Amniotic epithelial cell (primary cell): ENCODE measurements around the gene POTEG.
"Not testable (repeated sequence)": the region's sequence is repeated elsewhere in the genome, so short reads cannot be mapped to it uniquely, and the experiment has no call there.

ENCODE experiments used
- DNase-seq: peaks from one replicate; pipeline ENCODE4 v3.0.0-alpha.2; 2010; ENCODE audit warnings: low read depth

The POTEG gene

DNA sequence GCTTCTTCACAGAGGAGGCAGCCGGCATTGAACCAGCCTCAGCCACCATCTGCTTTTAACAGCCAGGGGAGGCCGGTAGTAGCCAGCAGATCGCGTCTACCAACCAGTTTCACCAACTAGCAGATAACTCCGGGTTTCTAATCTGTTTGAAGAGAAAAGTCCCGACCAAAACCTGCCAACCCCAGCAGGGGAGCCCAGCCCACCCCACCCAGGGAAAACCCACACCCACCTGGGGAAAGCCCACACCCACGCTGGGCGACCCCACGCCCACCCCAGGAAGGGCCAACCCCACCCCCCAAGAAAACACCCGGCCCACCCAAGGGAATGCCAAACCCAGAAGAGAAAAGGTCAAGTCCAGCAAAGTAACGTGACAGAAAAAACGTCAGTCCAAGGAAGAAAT, at the start of gene POTEG:
Gene POTEG (minus strand): TSS at position 101 of the 400 bp plus-strand sequence. CDS start 52 bp downstream, at position 49.
- DNase-seq = not testable (repeated sequence)

- DNase-seq = not testable (repeated sequence)
These were observed 48.0 kb upstream of the POTEG start for GRCh38 chr14:19482093-19482492.

- DNase-seq = not testable (repeated sequence)
These were observed 47.3 kb upstream of the POTEG start for GRCh38 chr14:19481421-19481820.

DNA sequence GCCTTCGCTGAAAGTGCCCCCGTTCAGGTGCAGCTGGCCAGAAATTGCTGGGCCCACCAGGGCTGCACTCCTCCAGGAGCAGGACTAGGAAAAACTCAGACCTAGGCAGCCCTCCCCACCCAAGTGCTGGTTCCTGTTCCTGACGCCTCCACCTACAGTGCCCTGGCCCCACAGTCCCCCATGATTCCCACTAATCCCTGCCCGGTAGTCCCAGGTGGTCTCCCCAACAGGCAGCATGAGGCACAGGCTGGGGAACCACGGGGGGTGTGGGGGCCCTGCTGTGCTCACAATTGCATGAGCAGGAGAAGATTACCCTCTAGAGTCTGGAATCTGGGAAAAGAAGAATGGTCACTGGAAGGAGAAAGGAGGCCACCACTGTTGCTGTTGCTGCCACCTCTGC, 46.4 kb upstream of the POTEG start:
- not testable (repeated sequence) for DNase-seq

GRCh38 chr14:19445761-19446160, 11.6 kb upstream of the POTEG start:
- not testable (repeated sequence) for DNase-seq

DNA sequence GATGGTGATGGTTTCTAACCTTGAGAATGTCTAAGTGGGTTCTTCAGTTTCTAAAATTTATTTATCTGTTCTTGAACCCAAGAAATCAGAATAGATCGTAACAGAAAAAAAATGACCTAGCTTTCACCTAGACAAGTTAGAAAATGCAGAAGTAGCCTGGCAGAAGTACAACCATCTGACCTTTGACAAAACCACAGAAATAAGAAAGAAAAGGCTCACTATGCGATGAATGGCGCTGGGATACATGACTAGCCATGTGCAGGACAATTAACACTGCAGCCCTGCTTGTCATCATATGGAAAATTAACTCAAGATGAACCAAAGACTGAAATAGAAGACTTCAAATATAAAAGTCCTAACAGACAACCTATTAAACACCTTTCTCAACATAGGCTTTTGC, 5.7 kb upstream of the POTEG start:
- DNase-seq = not testable (repeated sequence)

DNA sequence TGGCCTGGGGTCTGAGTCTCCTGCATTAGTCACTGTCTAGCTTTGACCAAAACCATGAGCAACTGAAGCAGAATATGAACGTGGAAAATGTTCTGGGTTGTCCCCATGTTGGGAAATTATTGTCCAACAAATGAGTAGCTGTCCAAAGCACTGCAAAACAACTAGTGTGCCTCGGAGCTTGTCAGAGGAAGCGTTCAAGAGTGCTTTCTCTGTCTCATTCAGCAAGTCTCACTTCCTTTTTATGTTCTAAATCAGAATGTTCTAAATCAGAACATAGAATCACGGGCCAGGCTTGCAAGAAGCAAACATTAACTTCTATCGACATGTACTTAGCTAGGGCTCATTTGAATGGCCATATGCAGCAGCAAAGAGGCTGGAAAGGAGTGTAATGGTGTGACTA, 5.1 kb upstream of the POTEG start:
- DNase-seq = not testable (repeated sequence)

DNA sequence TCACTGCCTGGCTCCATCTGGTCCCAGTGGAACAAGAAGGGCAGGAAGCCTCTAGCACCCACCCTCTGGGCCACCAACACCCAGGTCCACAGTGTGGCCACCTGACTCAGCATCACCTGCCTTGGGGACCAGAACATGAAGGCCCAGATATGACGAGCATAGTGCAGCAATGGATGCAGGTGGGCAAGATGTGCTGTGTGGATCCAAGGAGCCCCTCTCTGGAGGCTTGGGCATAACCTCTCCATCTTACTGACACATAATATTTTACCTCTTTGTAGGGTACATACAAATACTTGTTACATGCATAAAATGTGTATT, 2.9 kb upstream of the POTEG start:
- DNase-seq = not testable (repeated sequence)

DNA sequence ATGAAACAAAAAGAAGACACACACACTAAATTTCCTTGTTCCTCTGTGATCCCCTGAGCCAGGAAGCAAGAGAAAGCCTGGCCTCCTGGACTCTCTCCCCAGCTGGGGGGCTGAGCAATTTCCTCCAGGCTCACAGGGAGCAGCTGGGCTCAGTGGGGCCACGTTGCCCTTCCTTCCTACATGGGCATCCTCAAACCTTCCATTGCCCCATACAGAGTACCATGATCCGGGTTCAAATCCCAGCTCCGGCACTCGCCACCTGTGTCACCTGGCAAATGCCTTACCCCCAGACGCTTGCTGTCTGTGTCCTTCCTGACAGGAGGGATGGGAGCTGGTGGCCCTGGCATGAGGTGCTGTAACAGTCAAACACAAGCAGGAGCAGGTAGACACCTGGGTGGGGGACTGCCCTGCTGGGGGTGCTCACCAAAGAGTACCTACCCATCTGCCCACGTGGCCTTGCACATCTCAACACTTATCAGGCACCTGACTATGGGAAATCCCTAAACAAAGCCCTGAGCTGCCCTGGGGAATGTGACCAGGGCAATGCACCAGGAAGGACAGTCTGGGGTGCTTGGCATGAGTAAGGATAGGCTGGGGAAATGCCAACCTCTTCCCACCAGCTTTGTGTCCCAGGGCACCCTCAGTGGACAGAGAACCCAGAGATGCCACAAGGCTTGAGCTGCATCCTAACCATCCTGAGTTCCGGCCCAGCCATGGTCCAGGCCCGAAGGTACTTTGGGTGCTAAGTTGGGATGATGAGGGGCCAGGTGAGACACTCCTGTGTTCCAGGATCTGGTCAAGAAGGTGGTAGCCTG, 2.4 kb upstream of the POTEG start:
- DNase-seq = not testable (repeated sequence)

DNA sequence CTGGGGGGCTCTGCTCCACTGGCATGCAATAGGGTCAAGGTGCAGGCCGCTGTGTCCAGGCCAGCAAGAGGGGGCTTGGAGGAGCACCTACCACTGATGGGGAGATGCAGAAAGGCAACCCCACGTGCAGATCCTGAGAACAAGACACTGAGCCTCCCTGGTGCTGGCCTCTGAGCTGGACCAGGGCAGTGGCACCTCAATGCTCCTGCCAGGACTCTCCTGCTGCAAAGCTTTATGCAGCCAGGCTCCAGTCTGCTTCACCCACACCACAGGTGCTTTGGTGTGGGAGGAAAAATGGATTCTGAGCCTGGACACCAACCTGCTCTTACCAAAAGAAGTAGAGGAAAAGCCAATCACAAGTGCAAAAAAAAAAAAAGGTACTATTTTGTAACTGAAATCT, 1.7 kb upstream of the POTEG start:
- not testable (repeated sequence) for DNase-seq

- not testable (repeated sequence) for DNase-seq
These were observed 750 bp upstream of the POTEG start for GRCh38 chr14:19434891-19435290.

DNA sequence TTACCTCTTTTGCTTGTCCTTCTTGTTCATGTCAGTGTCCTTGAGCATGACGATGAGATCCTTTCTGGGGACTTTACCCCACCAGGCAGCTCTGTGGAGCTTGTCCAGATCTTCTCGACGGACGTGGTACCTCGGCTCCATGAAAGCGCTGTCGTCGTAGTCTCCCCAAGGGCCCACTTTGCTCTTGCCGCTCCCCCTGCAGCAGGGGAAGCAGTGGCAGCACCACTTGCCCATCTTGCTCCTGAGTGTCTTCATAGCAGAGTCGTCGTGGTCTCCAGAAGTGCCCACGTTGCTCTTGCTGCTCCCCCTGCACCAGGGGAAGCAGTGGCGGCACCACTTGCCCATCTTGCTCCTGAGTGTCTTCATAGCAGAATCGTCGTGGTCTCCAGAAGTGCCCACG, 376 bp downstream of the POTEG start:
- not testable (repeated sequence) for DNase-seq

DNA sequence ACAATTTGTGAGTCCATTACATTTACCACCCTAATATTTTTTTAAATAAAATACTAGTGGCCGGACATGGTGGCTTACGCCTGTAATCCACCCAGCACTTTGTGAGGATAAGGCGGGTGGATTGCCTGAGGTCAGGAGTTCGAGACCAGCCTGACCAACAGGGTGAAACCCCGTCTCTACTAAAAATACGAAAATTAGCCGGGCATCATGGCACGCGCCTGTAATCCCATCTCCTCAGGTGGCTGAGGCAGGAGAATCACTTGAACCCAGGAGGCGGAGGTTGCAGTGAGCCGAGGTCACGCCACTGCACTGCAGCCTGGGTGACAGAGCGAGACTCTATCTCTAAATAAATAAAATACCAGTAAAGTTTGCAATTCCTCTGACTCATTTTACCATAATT, 25.6 kb downstream of the POTEG start:
- not testable (repeated sequence) for DNase-seq

DNA sequence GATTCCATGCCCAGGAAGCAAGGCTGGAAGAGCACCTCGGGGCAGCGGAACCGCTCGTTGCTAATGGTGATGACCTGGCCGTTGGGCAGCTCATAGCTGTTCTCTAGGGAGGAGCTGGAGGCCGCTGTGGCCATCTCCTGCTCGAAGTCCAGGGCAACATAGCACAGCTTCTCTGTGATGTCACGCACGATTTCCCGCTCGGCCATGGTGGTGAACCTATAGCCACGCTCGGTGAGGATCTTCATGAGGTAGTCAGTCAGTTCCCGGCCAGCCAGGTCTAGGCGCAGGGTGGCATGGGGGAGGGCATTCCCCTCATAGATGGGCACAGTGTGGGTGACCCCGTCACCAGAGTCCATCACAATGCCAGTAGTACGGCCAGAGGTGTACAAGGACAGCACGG, 32.0 kb downstream of the POTEG start:
- DNase-seq = not testable (repeated sequence)

GRCh38 chr14:19394727-19395126, 39.4 kb downstream of the POTEG start:
- DNase-seq = not testable (repeated sequence)

GRCh38 chr14:19390230-19390629, 43.9 kb downstream of the POTEG start:
- DNase-seq = not testable (repeated sequence)

DNA sequence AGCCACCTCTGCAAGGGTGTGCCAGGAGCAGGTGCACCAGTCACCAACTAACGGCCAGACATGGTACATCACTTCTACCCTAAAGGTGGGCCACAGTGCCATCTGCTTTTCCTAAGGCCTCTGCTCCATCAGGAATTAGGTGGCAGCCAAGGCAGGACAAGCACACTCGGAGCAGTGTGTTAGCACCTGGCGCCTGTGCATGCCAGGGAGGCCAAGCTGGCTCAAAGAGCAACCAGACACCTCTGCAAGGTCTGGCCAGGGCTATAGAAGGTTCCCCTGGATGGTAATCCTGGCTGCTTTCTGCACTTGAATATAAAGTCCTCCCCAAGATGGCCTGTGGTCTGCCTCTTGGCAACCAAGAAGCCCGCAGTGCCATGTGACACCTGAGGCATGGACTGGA, 45.4 kb downstream of the POTEG start:
- not testable (repeated sequence) for DNase-seq

DNA sequence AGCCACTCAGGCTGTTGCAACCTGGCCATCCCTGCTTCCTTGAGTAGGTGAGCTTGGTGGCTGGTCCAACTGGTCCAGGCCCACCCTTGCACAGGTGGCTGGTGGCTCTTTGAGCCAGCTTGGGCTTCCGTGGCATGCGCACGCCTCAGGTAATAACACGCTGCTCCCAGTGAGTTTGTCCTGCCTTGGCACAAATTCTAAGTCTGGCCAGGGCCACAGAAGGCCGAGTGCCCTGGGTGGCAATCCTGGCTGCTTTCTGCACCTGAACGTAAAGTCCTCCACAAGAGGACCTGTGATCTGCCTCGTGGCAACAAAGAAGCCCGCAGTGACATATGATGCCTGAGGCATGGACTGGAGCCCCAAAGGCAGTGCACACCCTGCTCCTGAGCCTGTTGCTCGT, 47.1 kb downstream of the POTEG start:
- not testable (repeated sequence) for DNase-seq

DNA sequence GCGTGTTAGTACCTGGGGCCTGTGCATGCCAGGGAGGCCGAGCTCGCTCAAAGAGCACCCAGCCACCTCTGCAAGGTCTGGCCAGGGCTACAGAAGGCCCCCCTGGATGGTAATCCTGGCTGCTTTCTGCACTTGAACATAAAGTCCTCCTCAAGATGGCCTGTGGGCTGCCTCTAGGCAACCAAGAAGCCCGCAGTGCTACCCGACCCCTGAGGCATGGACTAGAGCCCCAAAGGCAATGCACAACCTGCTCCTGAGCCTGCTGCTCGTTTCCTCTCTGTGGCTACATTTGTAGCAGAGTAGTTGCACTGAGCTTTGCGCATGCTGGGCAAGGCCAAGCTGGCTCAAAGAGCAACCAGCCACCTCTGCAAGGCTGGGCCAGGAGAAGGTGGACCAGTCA, 47.8 kb downstream of the POTEG start:
- not testable (repeated sequence) for DNase-seq

DNA sequence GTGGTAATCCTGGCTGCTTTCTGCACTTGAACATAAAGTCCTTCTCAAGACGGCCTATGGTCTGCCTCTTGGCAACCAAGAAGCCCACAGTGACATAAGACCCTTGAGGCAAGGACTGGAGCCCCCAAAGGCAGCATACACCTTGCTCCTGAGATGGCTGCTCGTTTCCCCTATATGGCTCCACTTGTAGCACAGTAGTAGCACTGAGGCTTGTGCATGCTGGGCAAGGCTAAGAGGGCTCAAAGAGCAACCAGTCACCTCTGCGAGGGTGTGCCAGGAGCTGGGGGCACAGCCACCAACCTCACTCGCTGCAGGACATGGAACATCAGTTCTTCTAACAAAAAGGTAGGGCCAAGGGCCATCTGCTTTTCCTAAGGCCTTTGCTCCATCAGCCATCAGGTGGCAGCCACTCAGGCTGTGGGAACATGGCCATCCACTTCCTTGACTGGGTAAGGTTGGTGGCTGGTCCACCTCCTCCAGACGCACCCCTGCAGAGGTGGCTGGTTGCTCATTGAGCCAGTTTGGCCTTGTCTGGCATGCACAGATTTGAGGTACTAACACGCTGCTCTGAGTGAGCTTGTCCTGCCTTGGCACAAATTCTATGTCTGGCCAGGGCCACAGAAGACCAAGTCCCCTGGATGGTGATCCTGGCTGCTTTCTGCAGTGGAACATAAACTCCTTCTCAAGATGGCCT, 49.9 kb downstream of the POTEG start:
- DNase-seq = not testable (repeated sequence)

- not testable (repeated sequence) for DNase-seq
These were observed 51.0 kb downstream of the POTEG start for GRCh38 chr14:19383008-19383584.

DNA sequence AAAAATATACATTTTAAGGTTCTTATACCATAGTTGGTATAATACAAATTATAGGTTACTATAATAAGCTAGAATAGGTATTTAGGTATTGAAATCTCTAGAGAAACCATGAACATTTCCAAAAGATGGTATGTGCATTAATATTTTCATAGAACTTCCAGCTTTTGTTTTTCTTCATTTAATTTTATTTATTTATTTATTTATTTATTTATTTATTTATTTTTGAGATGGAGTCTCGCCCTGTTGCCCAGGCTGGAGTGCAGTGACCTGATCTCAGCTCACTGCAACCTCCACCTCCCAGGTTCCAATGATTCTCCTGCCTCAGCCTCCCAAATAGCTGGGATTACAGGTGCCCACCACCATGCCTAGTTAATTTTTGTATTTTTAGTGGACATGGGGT, 54.0 kb downstream of the POTEG start:
- not testable (repeated sequence) for DNase-seq

- not testable (repeated sequence) for DNase-seq
These were observed 59.7 kb downstream of the POTEG start for GRCh38 chr14:19374451-19374903.
